T-helper 22 cell (primary cell): ENCODE measurements around the gene DENND1A.

ENCODE experiments used
- DNase-seq: peaks from one replicate; pipeline ENCODE4 v3.0.0-alpha.2; 2020; ENCODE audit warnings: low read depth

Gene DENND1A

GRCh38 chr9:123488722-123489321 lies 441.1 kb downstream of the DENND1A start:
- no peak for DNase-seq

- DNase-seq = no peak
These were observed 441.9 kb downstream of the DENND1A start for GRCh38 chr9:123487944-123488548.

- no peak for DNase-seq
These were observed 443.5 kb downstream of the DENND1A start for GRCh38 chr9:123486431-123486830.

- no peak for DNase-seq
These were observed 444.7 kb downstream of the DENND1A start for GRCh38 chr9:123485216-123485615.

DNA sequence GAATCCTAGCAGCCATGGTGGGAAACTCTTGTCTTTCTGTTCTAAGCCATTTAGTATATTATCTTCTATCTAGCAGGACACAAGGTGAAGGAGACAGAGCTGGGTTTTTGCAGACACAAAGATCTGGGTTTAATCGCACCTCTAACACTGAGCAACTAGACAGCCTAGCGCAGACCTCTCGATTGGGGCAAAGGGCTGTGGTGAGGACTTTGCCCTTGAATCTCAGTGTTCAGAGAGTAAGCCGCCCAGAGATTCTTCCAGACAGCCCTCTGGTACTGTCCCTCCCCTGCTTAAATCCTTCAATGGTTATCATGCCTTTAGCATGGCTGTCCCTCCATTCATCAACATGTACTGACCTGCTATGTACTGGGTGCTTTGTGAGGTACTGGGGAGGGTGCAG lies 445.8 kb downstream of the DENND1A start:
- no peak for DNase-seq

GRCh38 chr9:123483191-123483803 lies 446.6 kb downstream of the DENND1A start:
- no peak for DNase-seq

- no peak for DNase-seq
These were observed 447.5 kb downstream of the DENND1A start for GRCh38 chr9:123482295-123482968.

- DNase-seq = no peak
These were observed 448.6 kb downstream of the DENND1A start for GRCh38 chr9:123481209-123481865.

GRCh38 chr9:123480791-123481190 lies 449.1 kb downstream of the DENND1A start:
- no peak for DNase-seq

DNA sequence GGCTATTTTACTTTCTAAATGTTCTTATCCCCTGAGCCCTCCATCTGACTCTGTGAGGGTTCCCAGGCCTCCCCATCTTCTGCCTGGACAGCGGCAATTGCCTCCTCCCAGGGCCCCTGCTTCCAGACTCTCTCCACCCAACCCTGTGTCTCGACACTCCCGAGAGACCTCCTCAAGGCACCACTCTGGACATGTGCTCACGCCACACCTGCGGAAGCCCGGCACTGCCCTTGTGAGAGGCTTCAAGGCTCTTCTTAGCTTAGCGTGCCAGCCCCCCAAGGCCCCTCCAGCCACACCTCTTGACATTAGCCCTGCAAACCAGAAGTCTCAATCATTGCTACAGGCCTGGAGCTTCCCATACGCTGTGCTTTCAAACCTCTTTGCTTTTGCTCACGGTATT lies 449.8 kb downstream of the DENND1A start:
- no peak for DNase-seq

DNA sequence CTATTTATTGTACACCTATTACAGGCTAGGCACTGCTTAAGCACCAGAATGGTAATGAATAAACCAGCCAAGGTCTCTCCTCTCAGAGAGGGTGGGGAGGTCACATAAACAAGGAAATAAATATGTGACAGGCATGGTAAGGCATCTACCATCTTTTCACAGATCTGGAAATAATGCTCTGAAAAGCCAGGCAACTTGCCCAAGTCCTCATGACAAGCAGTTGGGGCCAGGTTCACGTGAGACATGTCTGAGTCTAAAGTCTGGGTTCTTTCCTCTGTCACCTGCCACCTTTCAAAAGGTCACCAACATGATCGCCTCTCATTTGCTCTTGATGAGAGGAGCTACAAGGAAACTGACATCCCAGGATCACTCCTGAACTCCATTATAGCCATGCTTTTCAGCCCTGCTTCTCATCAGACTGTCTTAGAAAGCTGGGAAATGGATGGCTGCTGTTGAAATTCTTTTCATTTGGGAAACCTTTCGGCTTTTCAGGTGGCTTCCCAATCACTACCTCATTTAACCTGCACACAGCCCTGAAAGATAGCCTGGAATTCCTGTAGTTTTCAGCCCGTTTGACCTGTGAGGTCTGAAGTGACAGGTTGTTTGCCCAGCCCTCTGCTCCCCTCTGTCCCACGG lies 450.8 kb downstream of the DENND1A start:
- DNase-seq = no peak

GRCh38 chr9:123478160-123478559 lies 451.8 kb downstream of the DENND1A start:
- DNase-seq = no peak

- no peak for DNase-seq
These were observed 454.5 kb downstream of the DENND1A start for GRCh38 chr9:123475407-123475806.

GRCh38 chr9:123472862-123473614 lies 456.9 kb downstream of the DENND1A start:
- no peak for DNase-seq

DNA sequence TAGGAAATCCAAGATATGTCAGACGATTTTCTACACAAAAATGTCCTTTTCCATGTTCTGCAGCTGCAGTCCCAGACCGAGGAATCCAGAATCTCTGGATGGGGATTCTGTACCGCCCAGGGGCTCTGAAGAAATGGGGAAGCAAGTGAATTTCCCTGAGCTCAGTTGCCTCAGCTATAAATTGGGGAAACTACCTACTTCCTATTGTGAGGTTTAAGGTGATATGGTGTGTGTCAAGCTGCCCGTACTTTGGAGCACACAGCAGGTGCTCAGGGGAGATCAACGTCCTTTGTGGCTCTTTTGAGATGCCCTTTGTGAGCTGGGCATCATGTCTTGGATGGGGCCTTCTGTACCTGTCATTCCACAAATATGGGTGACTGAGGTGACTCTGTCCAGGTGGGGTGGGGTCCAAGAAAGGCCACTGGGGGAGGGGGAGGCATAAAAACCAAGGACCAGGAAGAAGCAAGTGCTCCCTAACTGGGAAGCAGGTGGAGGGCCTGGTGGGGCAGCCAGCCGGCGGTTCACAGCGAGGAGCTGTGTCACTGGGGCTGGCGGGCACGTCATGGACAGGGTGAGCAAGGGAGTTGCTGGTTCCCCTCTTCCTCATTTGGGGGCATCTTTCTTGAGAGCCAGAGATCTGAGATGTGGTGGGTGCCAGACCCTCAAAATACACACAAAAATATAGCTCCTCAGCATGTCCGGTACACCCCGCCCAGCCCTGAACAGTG lies 457.9 kb downstream of the DENND1A start:
- no peak for DNase-seq

DNA sequence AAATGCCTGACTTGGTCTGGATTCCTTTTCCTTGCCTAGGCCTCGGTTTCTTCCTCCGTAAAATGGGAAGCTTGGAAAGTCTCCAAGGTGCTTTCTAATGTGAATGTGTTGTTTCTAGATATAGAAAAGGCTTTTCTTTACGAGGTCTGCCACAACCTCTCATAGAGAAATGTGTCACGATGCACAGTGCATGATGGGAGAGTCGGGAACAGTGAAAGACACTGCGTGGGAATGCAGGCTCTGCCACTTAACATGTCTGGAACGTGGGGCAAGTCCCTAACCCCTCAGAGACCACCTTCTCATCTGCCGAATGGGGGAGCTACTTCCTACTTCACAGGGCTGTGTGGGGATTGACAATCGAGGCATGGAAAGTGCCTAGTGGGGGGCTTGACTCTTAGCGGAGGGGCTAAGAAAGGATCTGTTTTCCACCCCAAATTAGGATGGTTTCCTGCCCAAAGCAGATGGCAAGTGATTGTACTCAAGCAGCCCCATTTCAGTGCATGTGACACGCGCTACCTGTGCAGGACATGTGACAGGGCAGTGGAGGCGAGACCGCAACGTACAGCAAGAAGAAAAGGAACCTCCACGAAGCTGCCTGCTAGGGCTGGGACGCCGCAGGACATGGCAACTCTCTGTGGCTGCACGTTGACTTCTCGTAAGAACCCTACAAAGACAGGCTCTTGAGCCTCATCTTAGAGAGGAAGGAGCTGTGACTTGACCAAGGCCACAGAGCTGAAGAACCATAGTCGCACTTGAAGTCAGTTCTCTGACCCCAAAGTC lies 458.7 kb downstream of the DENND1A start:
- no peak for DNase-seq

DNA sequence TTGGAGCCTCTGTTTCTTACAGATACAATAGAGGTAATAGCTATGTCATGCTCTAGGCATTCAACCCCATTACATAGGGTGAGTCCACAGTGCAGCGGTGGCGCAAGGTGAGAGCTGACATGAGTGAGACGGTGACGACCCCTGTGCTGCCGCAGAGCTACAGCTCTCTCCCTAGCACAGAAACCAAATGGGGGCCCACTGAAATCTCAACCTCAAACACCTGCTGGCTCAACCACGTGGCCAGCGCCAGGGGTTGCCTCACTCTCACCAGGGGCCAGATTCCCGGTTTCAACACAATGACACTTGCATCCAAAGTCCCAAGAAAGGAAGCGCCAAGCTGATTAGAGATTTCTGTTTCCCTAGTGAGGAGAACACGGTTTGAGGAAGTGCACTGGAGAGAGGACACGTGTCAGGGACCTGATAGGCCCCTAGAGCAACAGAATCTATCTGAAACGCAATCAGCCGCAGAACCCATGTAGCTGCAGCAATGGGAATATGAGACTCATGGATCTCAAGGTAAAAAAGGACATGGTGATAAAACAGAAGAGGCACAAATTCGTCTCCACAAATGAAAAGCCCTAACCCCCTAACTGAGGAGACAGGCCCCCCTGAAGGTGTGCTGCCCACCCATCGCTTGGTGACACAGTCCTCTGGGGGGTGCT lies 459.7 kb downstream of the DENND1A start:
- no peak for DNase-seq

DNA sequence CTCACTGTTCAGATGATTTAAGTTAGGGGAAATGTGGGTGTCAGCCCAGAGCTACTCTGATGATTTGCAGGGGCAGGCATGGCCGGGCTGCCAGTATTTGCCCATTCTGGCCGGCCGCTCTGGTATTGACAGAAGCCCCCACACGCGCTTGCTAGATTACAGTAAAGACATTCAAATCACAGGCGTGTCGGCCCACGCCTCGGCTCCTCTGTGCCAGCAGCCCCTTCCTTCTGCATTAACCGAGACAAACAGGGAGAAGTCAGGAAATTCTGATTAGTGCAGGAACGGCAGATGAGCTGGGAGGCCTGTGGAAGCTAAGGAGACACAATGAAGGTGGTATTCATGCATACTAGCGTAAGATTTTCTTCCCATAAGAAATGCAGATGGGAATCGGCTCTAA lies 460.6 kb downstream of the DENND1A start:
- no peak for DNase-seq

- no peak for DNase-seq
These were observed 461.4 kb downstream of the DENND1A start for GRCh38 chr9:123468541-123468940.
